Mucosa of descending colon (tissue), 3 donors: ENCODE measurements around the gene PNPLA2. TPM values are rescaled to one million over a fixed set of nuclear protein-coding genes. Genes with fewer than 3 reads are reported as not detected.

Source experiments
- total RNA-seq, 3 donors: library from RNA; stranded (reverse); fragmentation: NEBNext Ultra II Directional in 2 of 3; extraction: Animal tissue kit (Norgen Biotek cat#: 25700) in 2 of 3; gene quantifications; one replicate each; pipeline versions ENCODE4 v1.2.1 to v1.2.4, GENCODE V29; 2021 to 2023
- donor health status: DM: no; HTN: no; CAD: no; lungs with moderate emphysema.
- donor health status: DM: no; HTN: no; CAD: no.
- donor health status: DM: no; HTN: yes; CAD: no.

Gene PNPLA2
- total RNA-seq, 3 donors from 2014 or later, result 138 to 253 (median 167) TPM

Other genes with a start within 250 kb of the PNPLA2 start
- gene PHRF1, start 242.4 kb upstream of the PNPLA2 start, total RNA-seq, result 10 to 100 TPM; 35.0 to 40.2 (median 35.0) TPM
- gene IRF7, start 203.0 kb upstream of the PNPLA2 start, total RNA-seq, result 10 to 100 TPM; 26.9 to 36.1 (median 27.8) TPM
- gene CDHR5, start 194.0 kb upstream of the PNPLA2 start, total RNA-seq, result 100 to 1,000 TPM; 195 to 549 (median 316) TPM
- gene SCT, start 191.7 kb upstream of the PNPLA2 start, total RNA-seq, result 1 to 10 TPM in 2 of 3 donors, not detected in 1; 1.0 TPM
- gene DRD4, start 181.6 kb upstream of the PNPLA2 start, total RNA-seq, result 1 to 10 TPM; 1.2 to 2.4 (median 1.8) TPM
- 10 to 100 TPM; 25.1 to 35.7 (median 25.9) TPM for gene DEAF1, start 123.7 kb upstream of the PNPLA2 start, total RNA-seq
- gene TMEM80, start 123.1 kb upstream of the PNPLA2 start, total RNA-seq, result 10 to 100 TPM; 31.6 to 43.1 (median 38.0) TPM
- gene EPS8L2, start 112.7 kb upstream of the PNPLA2 start, total RNA-seq, result 100 to 1,000 TPM; 176 to 335 (median 253) TPM
- gene TALDO1, start 71.5 kb upstream of the PNPLA2 start, total RNA-seq, result 100 to 1,000 TPM; 101 to 158 (median 128) TPM
- 10 to 100 TPM; 51.9 to 58.8 (median 57.4) TPM for gene GATD1, start 41.4 kb upstream of the PNPLA2 start, total RNA-seq
- gene CEND1, start 28.8 kb upstream of the PNPLA2 start, total RNA-seq, result 1 to 10 TPM in 1 of 3 donors, under 1 TPM in 1, not detected in 1; 0.34 to 2.2 TPM
- 10 to 100 TPM; 11.6 to 18.6 (median 14.4) TPM for gene SLC25A22, start 20.6 kb upstream of the PNPLA2 start, total RNA-seq
- 10 to 100 TPM; 20.2 to 26.3 (median 23.8) TPM for gene PIDD1, start 13.7 kb upstream of the PNPLA2 start, total RNA-seq
- gene RPLP2, start 8.9 kb upstream of the PNPLA2 start, total RNA-seq, result 1,000 to 10,000 TPM; 1,532 to 1,798 (median 1,652) TPM
- gene CRACR2B, start 9.0 kb downstream of the PNPLA2 start, total RNA-seq, result 100 to 1,000 TPM in 2 of 3 donors, 10 to 100 TPM in 1; 43.5 to 137 (median 129) TPM
- 100 to 1,000 TPM; 364 to 415 (median 378) TPM for gene CD151, start 14.0 kb downstream of the PNPLA2 start, total RNA-seq
- gene POLR2L, start 23.6 kb downstream of the PNPLA2 start, total RNA-seq, result 10 to 100 TPM; 67.1 to 86.8 (median 82.1) TPM
- gene TSPAN4, start 23.9 kb downstream of the PNPLA2 start, total RNA-seq, result 10 to 100 TPM in 2 of 3 donors, 1 to 10 TPM in 1; 9.2 to 42.4 (median 24.7) TPM
- gene CHID1, start 91.9 kb downstream of the PNPLA2 start, total RNA-seq, result 10 to 100 TPM; 52.3 to 64.3 (median 55.3) TPM
- 100 to 1,000 TPM in 1 of 3 donors, 10 to 100 TPM in 2; 68.8 to 105 (median 99.5) TPM for gene AP2A2, start 107.0 kb downstream of the PNPLA2 start, total RNA-seq
- gene MUC6, start 217.8 kb downstream of the PNPLA2 start, total RNA-seq, result not detected